Chondrocyte (in vitro differentiated cells): ENCODE results near the gene LHFPL6. TPM values are rescaled to one million over a fixed set of nuclear protein-coding genes. Genes with fewer than 3 reads are reported as not detected.

Source experiments
- DNase-seq: peaks from one replicate; pipeline ENCODE4 v3.0.0; 2021; ENCODE audit warnings: mixed read lengths, low spot score
- H3K27ac Mint-ChIP-seq: one replicate; pipeline ENCODE4 v1.8.0; 2021; ENCODE audit warnings: mild to moderate bottlenecking, moderate library complexity, mixed read lengths; ENCODE audit not compliant: unreplicated experiment
- H3K27me3 Mint-ChIP-seq: 2 replicates; pipeline ENCODE4 v1.8.0; 2021; ENCODE audit warnings: low read depth, mixed read lengths
- H3K36me3 Mint-ChIP-seq: 2 replicates; pipeline ENCODE4 v1.8.0; 2021; ENCODE audit warnings: low read depth, mixed read lengths
- H3K4me1 Mint-ChIP-seq: 2 replicates; pipeline ENCODE4 v1.8.0; 2021; ENCODE audit warnings: low read depth, mild to moderate bottlenecking, mixed read lengths
- H3K4me3 Mint-ChIP-seq: one replicate; pipeline ENCODE4 v1.8.0; 2021; ENCODE audit warnings: mild to moderate bottlenecking, moderate library complexity, mixed read lengths; ENCODE audit not compliant: unreplicated experiment
- H3K9me3 Mint-ChIP-seq: 2 replicates; pipeline ENCODE4 v1.8.0; 2021; ENCODE audit warnings: low read depth, mixed read lengths
- total RNA-seq: library from RNA; stranded (reverse); gene quantifications from 3 replicates; pipeline ENCODE4 v1.2.1, GENCODE V29; 2021
- TF ChIP-seq, protein P1 (sequence below): fragments of 200-600 bp; sonication (generic); IDR thresholded peaks from 2 replicates; pipeline ENCODE4 v1.5.0; 2021; ENCODE audit warnings: antibody characterized with exemption, mild to moderate bottlenecking, moderate library complexity

LHFPL6 gene
- total RNA-seq, 1 donor from 2014 or later, result 101 TPM

DNA sequence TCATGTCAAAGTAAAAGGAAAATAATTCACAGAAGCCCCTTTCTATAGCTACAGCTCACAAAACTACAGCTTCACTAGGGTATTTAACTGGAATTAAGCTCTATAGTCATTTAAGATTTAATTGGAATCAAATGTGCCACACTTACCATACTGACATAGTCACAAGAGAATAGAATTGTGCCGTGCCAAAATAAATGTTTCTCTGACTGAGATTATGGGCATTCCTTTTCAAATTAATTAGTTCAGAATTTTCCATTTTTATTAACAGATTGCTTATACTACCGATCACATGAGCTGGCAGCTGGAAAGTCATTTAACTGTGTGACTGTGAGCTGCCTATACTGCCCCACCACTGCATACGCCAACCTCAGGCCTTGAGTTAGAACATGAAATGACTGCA, 108.4 kb downstream of the LHFPL6 start:
- Mint-ChIP-seq H3K36me3 (no peaks in the 10 kb centered on the region), H3K9me3 (no peaks in the 10 kb centered on the region), H3K27me3 (no peaks in the 10 kb centered on the region), H3K4me3 (no peak overlapping the region), H3K4me1 (peaks cover 16% of the 10 kb centered on the region), H3K27ac (no peak overlapping the region)
- TF ChIP-seq, protein P1, sequence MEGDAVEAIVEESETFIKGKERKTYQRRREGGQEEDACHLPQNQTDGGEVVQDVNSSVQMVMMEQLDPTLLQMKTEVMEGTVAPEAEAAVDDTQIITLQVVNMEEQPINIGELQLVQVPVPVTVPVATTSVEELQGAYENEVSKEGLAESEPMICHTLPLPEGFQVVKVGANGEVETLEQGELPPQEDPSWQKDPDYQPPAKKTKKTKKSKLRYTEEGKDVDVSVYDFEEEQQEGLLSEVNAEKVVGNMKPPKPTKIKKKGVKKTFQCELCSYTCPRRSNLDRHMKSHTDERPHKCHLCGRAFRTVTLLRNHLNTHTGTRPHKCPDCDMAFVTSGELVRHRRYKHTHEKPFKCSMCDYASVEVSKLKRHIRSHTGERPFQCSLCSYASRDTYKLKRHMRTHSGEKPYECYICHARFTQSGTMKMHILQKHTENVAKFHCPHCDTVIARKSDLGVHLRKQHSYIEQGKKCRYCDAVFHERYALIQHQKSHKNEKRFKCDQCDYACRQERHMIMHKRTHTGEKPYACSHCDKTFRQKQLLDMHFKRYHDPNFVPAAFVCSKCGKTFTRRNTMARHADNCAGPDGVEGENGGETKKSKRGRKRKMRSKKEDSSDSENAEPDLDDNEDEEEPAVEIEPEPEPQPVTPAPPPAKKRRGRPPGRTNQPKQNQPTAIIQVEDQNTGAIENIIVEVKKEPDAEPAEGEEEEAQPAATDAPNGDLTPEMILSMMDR, result no peak
- DNase-seq, result no peak

DNA sequence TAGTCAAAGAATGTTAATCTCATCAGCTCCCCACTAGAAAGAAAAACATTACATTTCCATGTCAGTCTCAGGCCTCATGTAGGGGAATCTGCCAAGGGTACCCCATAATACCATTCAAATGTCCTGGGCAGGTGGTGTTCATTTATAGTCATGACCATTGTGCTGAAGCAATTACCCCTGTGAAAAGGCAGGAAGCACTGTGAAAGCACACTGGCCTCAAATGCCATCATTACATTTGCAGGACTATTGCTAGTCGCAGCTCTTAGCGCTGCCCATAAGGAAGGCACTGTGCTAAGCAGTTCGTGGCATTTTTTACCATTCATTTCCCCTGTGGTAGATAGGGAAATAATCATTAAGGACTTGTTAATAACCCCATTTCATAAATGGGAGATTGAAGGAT, 109.0 kb downstream of the LHFPL6 start:
- no peaks in the 10 kb centered on the region for H3K9me3 Mint-ChIP-seq
- H3K36me3 Mint-ChIP-seq, result no peaks in the 10 kb centered on the region
- no peak overlapping the region for H3K27ac Mint-ChIP-seq
- no peak for DNase-seq
- no peak overlapping the region for H3K4me3 Mint-ChIP-seq
- H3K27me3 Mint-ChIP-seq, result no peaks in the 10 kb centered on the region
- TF ChIP-seq, protein P1, result no peak
- H3K4me1 Mint-ChIP-seq, result peaks cover 16% of the 10 kb centered on the region

DNA sequence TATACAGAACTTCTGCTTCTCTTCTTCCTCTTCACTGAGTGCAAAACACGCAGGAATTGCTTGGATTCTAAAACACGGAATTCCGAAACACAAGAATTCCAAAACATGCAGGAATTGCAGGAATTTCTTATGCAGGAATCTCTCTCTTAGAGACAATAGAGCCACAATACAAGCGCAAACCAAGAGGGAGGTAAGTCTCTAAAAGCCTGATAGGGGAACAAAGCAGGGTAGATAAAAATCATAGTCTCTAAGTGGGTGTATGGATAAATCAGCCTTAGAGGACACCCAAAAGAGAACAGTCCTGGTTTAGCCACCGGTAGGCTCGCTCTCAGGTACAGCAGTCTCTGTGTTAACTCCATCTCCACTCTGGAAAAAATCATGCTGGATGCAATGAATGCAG, 112.9 kb downstream of the LHFPL6 start:
- H3K4me3 Mint-ChIP-seq, result no peak overlapping the region
- peaks cover 22% of the 10 kb centered on the region for H3K4me1 Mint-ChIP-seq
- H3K27ac Mint-ChIP-seq, result no peak overlapping the region

DNA sequence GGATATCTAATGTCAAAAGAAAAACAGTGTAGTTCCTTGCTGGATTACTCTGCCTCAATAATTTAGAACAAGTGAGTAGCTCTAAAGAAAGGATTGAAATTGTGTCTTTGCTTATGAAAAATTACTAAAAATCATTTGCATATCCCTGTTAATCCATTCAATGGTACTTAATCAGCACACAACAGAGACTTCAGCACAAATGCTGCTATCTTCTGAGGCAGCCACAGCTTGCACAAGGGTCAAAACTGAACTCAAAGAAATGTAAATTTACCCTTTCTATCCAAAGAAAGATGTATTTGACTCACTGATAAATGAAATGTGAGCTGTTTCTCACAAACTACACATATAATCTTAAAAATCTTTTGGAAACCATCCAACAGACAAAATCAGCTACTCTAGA, 116.2 kb downstream of the LHFPL6 start:
- H3K4me1 Mint-ChIP-seq, result peaks cover 51% of the 10 kb centered on the region
- no peaks in the 10 kb centered on the region for H3K36me3 Mint-ChIP-seq
- no peaks in the 10 kb centered on the region for H3K27me3 Mint-ChIP-seq
- H3K27ac Mint-ChIP-seq, result no peak overlapping the region
- no peak for DNase-seq
- no peak overlapping the region for H3K4me3 Mint-ChIP-seq
- H3K9me3 Mint-ChIP-seq, result no peaks in the 10 kb centered on the region
- TF ChIP-seq, protein P1, result no peak

More for the DNA sequence above, 112.9 kb downstream of the LHFPL6 start:
- no peaks in the 10 kb centered on the region for H3K36me3 Mint-ChIP-seq
- TF ChIP-seq, protein P1, result no peak
- no peak for DNase-seq
- no peaks in the 10 kb centered on the region for H3K27me3 Mint-ChIP-seq
- no peaks in the 10 kb centered on the region for H3K9me3 Mint-ChIP-seq

DNA sequence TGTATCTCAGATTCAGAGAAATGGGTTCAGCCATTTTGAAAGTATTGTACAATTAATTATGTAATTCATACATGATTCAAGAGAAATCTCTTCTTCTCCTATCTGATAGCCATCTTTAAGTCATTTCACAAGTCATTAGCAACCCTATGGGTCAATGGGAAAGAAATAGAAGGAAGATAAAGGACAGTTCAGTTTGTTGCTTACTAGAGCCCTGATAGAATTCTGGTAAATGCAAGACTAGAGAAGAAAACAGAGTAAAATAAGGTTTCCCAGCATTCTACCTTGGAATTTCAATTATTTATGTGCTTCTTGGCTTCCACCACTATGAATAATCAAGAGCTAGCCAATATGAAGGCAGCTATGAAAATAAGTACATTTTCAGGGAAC, 117.7 kb downstream of the LHFPL6 start:
- H3K36me3 Mint-ChIP-seq, result no peaks in the 10 kb centered on the region
- H3K27ac Mint-ChIP-seq, result peak overlapping the region; percentile 10
- H3K4me1 Mint-ChIP-seq, result peaks cover 52% of the 10 kb centered on the region
- no peak for DNase-seq
- no peaks in the 10 kb centered on the region for H3K9me3 Mint-ChIP-seq
- H3K27me3 Mint-ChIP-seq, result no peaks in the 10 kb centered on the region
- no peak overlapping the region for H3K4me3 Mint-ChIP-seq
- TF ChIP-seq, protein P1, result no peak
